Cardiac fibroblast (primary cell): Measurements from ENCODE around the gene NKX2-4.

Experiments used
- DNase-seq, 2 donors: peaks; one replicate each; pipeline versions ENCODE4 v3.0.0 to v3.0.0-alpha.2; 2010; ENCODE audit warnings: low read depth in 2 of 2
- H3K4me3 ChIP-seq, 2 donors: replicated peaks in 1 of 2; 1 replicate in 1 of 2; 2 replicates in 1 of 2; pipeline ENCODE4 v1.5.1; 2011; ENCODE audit warnings: low read depth in 2 of 2, low read length in 2 of 2, mild to moderate bottlenecking in 2 of 2, moderate library complexity in 1 of 2
- TF ChIP-seq, protein P1 (sequence below): IDR thresholded peaks from one replicate; pipeline ENCODE4 v1.5.1; 2011; ENCODE audit warnings: low read depth, mild to moderate bottlenecking, low read length, inconsistent platforms

NKX2-4 gene

DNA sequence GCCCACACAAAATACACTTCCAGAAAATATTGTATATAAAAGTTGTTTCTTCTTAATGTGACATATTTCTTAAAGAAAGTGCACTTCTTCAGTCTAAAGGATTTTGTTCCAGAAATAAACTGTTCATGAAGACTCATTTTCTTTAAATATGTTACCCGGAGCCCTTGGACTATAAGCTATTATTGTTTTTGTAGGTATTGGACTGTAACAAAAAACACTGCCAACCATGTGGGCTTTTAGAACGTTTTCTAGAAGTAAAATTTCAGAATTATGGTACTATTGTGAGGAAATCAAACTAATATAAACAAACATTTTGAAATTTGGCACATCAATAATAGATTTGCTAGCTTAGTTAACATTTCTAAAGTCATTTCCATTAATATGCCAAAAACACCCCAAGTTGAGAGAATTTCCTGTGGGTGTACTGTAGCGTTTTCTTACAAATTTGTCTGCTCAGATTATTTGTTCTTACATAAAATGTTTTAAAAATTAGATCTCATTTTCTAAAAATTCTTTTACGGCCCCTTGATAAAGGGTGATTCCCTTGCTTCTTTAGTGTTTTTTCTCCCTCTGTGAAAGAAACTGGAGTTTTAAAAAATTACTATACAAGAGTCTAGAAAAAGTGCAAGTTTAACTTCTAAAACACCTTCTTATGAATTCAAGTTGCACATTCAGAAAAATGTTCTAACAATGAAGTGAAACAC, 3.4 kb downstream of the NKX2-4 start:
- no peak for DNase-seq
- no peak overlapping the region for H3K4me3 ChIP-seq
- TF ChIP-seq, protein P1, sequence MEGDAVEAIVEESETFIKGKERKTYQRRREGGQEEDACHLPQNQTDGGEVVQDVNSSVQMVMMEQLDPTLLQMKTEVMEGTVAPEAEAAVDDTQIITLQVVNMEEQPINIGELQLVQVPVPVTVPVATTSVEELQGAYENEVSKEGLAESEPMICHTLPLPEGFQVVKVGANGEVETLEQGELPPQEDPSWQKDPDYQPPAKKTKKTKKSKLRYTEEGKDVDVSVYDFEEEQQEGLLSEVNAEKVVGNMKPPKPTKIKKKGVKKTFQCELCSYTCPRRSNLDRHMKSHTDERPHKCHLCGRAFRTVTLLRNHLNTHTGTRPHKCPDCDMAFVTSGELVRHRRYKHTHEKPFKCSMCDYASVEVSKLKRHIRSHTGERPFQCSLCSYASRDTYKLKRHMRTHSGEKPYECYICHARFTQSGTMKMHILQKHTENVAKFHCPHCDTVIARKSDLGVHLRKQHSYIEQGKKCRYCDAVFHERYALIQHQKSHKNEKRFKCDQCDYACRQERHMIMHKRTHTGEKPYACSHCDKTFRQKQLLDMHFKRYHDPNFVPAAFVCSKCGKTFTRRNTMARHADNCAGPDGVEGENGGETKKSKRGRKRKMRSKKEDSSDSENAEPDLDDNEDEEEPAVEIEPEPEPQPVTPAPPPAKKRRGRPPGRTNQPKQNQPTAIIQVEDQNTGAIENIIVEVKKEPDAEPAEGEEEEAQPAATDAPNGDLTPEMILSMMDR, result no peak

DNA sequence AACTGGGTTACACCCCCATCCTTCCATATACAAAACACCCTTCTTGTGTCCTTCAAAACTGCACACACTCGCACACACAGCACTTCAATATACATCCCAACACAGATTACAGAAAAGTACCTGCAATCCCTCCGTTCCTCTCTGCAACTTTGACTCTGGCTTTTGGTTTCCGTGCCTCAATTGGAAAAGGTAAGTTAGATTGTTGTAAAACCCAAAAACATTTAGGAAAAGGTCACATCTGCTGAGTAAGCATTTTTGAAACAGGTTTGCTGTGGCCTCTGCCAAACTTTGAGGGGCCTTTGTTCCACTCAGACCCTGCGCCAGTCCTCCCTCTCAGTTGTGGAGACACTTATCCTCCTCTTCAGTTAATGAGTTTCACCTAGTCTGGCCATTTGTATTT, 4.2 kb downstream of the NKX2-4 start:
- TF ChIP-seq, protein P1, result no peak
- no peak overlapping the region for H3K4me3 ChIP-seq
- DNase-seq, result no peak

GRCh38 chr20:21391972-21392352, 5.4 kb downstream of the NKX2-4 start:
- TF ChIP-seq, protein P1, result no peak
- no peak for DNase-seq
- no peak overlapping the region for H3K4me3 ChIP-seq

DNA sequence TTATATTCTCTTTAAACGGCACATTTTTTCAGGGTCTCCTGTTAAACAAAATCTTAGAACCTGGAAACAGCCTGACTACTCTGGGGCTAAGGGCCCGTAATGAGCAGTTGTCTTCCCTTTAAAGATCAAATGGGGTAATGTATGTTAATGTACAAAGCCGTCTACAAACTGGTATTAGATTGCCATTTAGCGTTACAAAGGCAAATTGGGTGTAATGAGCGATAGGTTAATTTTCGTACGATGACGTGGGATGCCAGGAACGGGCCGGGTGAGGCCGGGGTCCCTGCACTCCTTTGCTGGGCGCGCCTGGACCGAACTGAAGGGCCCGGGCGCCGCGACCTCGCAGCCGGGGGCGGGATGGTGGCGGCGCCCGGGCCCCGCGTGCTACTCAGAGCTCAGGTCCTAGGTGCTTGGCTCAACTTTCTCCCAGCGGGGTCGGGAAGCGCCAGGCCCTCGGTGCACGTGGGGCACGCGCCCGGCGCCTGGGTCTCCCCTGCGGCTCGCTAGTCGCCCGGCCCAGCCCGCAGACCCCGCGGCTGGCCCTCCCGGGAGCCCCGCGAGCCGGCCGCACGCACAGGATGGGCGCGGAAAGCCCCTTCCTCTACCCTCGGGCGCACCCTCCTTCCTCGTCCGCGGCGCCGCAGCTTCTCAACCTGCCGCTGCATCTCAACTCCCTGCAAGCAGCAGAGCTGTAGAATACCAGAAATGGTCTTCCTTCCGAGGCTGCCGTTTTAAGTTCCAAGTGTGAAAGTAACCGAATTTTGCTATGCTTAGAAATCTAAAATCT, 5.9 kb downstream of the NKX2-4 start:
- no peak for DNase-seq
- TF ChIP-seq, protein P1, result no peak
- H3K4me3 ChIP-seq, result no peak overlapping the region

DNA sequence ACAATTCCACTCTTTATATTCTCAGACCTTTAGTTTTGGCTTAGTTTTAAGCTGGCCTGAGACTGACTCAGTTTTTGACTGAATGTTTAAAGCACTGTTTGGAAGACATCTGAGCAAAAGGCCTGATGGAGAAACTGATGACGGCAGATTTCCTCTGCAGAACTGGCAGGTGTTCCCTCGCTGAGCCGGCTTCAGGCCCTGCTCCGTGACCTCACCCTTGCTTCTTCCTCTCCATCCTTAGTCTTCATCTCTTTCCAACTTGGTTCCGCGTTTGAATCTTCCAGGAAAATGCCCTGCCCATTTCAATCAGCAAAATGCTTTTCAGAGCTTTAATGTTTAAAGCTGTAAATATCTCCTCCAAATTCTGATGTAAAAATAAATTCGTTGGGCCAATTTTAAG, 6.6 kb downstream of the NKX2-4 start:
- no peak for DNase-seq
- TF ChIP-seq, protein P1, result no peak
- H3K4me3 ChIP-seq, result no peak overlapping the region

GRCh38 chr20:21389368-21389767, 8.0 kb downstream of the NKX2-4 start:
- TF ChIP-seq, protein P1, result no peak
- no peak overlapping the region for H3K4me3 ChIP-seq
- no peak for DNase-seq
